HuH-7 (cell line): ENCODE measurements around the gene TTLL11.

Experiments used
- DNase-seq: peaks from one replicate; pipeline ENCODE4 v3.0.0; 2011; ENCODE audit warnings: low spot score

The TTLL11 gene

GRCh38 chr9:121939643-121940042 is 153.5 kb downstream of the TTLL11 start:
- DNase-seq = no peak

GRCh38 chr9:121938621-121939020 is 154.5 kb downstream of the TTLL11 start:
- DNase-seq = no peak

DNA sequence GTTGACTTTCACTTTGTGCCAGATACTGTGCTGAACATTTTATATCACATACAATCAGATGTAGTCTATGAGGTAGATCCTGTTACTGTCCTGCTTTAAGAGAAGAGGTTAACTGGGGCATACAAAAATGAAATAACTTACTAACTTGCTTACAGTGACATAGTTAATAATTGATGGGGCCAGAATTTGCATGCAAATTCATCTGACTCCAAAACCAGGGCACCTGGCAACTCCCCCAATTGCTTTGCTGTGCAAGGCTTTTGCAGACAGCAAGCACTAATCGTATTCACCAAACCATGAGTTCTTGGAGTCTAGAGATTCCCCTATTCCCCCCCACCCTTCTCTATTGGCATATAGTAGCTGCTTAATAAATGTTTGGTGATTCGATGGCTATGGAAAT is 155.9 kb downstream of the TTLL11 start:
- no peak for DNase-seq

DNA sequence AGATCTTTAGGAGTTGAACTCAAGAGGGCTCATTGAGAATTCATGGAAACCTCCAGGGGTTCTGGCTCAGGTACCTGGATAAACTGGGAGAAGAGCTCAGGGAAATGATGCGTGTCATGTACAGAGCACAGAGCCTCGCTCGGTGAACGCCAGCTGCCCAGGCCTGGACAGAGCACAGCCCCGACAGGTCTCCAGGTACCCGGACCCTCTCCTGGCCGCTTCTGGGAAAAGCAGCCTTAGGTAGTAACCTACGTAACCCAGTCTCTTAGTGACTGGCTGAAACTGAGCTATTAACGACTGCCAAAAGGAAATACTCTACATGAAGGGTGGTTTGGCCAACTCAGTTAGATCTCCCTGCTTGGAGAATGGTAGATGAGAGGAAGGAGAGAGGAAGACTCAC is 157.4 kb downstream of the TTLL11 start:
- no peak for DNase-seq

GRCh38 chr9:121930956-121931355 is 162.2 kb downstream of the TTLL11 start:
- DNase-seq = no peak

DNA sequence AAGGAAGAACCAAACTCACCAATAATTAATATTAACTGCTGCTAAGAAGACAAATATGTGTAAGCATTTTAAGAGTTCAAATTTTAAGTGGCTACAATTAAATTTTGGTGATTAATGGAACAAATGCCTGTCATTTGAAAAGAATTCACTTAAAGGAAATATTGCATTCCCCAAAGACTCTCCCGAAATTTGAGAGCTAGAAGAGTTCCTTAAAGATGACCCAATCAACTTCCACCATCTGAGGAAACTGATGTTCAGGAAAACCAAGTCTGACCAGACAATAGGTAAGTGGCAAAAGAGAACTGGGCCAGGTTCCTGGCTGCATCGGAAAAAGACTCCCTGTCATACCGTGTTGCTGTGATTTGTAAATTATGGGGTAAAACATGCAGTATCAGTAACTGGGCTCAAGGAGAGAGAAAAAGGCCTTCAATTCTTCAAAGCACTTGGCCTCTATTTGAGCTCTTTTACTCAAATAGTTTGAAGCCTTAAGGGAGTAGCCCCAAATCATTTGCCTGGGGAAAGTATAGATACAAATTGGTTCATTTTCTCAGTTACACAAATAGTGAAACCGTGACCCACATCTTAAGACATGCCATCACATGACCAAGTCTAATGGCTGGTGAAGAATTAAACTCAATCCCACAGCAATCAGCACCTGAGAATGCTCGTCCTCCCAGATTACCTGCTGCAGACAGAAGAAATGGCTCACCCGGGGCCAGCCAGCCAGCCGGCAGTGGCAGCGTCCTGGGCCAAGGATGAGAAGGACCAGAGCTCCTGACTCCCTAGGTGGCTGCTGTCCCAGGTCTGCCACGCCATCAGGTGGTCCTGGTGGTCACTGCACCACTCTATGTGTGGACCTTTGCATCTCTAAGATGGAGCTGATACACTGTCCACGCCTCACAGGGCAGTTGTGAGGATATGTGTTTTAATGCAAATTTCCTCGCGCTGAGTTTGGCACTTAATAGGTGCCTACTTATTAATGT is 162.9 kb downstream of the TTLL11 start:
- peak; percentile 56 for DNase-seq

DNA sequence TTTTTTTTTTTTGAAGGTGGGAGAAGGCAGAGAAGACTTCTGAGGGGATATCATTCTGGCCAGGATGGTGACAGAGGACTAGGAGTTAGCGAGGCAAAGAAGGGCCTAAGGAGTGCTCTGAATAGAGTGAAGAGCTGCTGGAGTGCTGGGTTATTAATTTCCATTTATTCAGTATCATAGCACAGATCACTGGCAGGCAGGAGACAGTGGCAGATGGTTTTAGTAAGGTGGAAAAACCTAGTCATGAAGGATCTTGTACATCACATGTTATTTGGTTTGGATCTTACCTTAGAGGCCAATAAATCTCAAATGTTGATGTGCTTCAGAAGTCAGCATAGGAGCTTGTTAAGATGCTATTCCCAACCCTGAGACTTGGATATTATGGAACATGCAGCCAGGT is 165.5 kb downstream of the TTLL11 start:
- no peak for DNase-seq

GRCh38 chr9:121927081-121927480 is 166.0 kb downstream of the TTLL11 start:
- DNase-seq = no peak

- no peak for DNase-seq
Observed at GRCh38 chr9:121926351-121926801, 166.7 kb downstream of the TTLL11 start.

DNA sequence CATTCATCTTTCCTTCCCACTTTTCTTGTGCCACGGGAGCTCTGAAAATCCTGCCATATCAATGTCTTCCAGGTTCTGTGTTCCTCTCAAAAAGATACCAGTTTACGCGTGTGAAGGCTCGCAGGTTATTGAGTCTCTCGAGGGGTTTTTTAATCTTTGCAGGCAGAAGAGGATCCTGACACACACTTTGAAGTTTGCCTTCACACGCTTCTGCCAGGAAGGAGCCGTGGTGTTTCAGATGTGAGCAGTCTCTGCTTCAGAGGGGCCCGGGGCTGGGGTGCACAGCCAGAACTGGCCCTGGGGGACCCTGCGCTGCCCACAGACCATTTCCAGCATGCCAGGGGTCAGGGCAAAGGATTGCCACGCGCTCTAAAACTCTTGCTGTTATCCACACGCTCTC is 167.2 kb downstream of the TTLL11 start:
- DNase-seq = no peak

DNA sequence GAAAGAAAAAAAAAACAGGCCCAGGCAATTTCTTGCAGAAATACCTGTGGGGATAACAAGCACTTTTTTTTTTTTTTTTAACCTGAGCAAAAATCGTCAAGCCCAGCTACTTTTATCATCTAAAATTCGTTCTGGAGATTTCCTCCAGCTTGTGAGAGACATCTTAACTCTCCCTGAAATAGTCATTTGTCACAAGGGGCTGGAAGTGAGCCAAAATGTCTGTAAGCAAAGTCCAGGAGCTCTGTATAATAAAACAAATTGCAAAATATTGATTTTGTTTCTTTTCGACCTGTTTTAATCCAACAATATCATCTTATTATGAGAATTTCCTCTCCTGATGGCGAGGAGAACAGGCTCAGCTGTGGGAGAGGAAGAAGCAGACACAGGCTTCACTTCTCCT is 168.4 kb downstream of the TTLL11 start:
- DNase-seq = no peak

- DNase-seq = no peak
Observed at GRCh38 chr9:121921444-121921843, 171.7 kb downstream of the TTLL11 start.

- no peak for DNase-seq
Observed at GRCh38 chr9:121917375-121918335, 175.5 kb downstream of the TTLL11 start.

- DNase-seq = no peak
Observed at GRCh38 chr9:121915304-121915625, 177.8 kb downstream of the TTLL11 start.

DNA sequence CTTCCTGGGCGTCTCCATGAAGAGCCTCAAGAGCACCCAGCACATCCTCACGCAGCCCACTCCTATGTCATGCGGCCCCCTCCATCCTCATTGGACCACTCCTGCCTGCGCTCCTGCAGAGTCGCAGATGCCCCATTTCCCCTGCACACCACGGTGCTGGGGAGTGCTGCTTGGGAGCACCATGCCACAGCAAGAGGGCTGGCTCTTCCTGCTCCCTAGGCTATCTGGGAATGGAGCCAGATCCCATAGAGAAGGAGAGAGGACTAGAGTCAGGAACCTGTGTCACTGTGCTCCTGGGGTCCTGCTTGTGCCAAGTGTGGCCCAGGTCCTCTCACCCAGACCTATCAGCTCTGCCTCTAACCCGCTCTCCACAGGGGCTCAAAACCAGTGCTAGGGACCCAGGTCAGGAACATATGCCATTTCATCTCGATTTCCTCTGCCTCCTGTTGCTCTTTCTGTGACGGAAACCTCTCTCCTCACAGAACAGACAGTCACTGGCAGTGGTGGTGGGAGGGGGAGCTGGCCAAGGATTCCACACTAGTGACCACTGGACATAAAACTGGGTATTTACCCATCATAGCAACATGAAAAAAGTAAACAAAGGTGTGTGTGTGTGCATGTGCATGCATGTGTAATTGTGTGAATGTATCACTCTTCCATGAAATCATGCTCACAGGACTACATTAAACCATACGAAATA is 178.4 kb downstream of the TTLL11 start:
- DNase-seq = no peak

DNA sequence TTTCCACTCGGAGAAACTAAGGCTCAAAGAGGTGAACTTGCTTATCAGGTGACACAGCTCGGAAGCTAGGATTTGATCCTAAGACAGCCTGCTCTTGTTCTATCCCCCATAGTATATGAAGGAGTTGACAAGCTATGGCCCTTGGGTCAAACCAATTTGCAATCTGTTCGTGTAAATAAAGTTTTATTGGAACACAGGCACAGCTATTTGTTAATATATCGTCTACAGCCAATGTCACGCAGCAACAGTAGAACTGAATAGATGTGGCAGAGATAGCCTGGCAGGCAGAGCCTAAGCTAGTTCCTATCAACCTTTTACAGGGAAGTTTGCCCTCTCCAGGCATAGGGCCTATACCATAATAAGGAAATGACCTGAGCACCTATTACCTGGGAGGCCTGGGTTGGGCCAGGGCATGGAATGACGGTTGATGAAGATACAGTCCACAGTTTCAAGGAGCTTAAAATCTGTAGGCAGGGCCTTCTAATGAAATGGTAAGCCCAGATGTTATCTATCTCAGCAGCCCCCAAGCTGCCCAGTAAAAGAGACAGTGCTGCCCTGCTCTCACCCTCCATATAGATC is 179.0 kb downstream of the TTLL11 start:
- no peak for DNase-seq

GRCh38 chr9:121912812-121913627 is 180.1 kb downstream of the TTLL11 start:
- DNase-seq = no peak

DNA sequence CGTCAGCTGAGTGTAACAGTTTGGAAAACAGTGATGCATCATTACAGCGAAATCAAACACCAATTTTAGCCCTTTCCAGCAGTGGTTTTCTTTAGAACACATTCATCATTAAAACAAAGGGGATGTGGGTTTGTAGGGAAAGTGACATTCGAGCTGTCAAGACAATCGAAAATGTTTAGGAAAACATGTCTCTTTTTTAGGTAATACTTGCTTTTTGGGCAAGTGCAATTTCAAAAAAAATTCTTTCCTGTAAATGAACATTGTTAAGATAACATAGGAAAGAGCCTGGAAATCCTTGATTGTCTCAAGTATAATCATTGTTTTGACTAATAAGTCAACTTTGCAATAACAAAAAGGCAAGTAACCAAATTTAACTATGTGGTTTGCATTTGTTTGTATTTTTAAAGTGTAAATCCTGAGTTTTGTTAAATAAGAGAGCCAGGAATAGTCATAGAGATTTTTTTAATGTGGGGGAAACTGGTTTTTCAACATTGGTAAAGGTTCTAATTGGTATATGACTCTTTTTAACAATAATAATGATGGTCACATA is 182.5 kb downstream of the TTLL11 start:
- no peak for DNase-seq

GRCh38 chr9:121909111-121909510 is 184.0 kb downstream of the TTLL11 start:
- no peak for DNase-seq

DNA sequence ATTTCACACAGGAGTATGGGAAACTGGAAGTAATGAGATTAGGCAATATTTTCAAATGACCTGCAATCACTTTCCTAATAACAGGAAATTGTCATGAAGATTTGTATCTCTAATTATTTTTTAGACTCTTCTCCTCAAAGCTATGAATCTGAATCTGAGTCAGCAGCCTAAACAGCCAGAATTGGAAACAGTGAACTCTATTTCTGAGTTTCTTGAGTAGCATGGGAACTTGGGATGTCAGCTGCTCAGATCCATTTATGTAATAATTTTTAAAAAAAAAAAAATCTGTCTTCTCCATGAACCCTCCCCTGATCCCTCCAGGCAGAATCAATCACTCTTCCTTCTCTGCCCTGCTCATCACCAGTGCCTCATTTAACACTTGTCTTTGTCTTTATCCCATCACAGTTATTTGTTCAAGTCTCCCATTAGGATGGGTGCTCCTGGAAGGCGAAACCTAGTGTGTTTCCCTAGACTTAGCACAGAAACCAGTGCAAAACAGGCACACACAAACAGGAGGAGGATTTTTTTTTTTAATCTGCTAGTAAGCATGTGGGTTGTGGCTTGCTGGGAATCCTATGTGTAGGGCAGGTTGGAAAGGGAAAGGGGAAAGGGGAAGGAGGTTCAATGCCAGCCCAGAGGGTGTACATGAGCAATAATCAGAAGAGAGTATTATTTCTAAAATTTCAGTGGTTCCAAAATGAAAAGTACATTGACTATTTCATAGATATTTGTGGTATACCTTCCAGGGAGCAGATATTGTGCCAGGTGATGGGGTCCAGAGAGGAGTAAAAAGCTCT is 186.8 kb downstream of the TTLL11 start:
- DNase-seq = no peak
